HG03442 (cell line): ENCODE results near the gene SLC17A7.

ENCODE experiments used
- ATAC-seq: cut with Tn5 transposase; IDR thresholded peaks from one replicate; pipeline ENCODE4 v1.9.1; 2021; ENCODE audit warnings: mild to moderate bottlenecking, moderate library complexity; ENCODE audit not compliant: unreplicated experiment

The SLC17A7 gene

DNA sequence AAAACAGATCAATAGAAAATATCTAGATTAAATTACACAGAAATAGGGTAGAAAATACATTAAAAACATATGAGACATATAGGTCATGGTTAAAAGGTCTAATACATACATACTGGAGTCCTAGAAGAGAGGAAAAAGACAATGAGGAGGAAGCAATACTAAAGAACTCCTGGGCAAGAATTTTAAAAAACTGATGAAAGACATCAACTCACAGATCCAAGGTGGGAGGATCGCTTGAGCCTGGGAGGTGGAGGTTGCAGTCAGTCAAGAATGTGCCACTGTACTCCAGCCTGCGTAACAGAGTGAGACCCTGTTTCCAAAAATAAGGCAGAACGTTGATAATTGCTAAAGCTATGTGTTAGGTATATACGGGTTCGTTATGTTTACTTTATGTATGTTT is 58.7 kb downstream of the SLC17A7 start:
- ATAC-seq: no peak

DNA sequence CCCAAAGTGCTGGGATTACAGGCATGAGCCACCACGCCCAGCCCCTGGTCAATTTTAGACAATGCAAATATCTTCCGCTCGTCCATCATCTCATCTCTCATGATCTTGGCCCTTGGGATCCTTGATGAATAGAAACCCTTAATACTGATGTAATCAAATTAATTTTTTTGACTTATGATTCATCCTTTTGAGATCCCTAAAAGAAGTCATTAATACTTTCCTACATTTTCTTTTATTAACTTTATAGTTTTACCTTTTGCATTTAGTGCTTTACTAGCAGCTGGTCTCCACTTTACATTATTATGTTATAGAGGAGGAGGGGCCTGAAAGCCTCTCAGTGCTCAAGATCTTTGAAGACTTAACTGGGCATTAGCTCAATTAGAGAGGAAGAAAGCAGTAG is 60.9 kb downstream of the SLC17A7 start:
- ATAC-seq: no peak
